VCaP (cell line): Measurements from ENCODE around the gene PCSK4.

Experiments used
- H3K27ac ChIP-seq: fragments of 450-650 bp; 2 replicates; pipeline ENCODE4 v1.5.1; 2017
- CTCF ChIP-seq: fragments of 450-650 bp; conservative IDR thresholded peaks from 2 replicates; pipeline ENCODE4 v1.5.1; 2017; ENCODE audit warnings: mild to moderate bottlenecking, moderate library complexity

The PCSK4 gene

GRCh38 chr19:1492474-1493006, 2.4 kb upstream of the PCSK4 start:
- H3K27ac ChIP-seq: no peak overlapping the region
- TF ChIP-seq CTCF: no peak

- no peak for TF ChIP-seq CTCF
- H3K27ac ChIP-seq: peak overlapping the region; percentile 44; the same call in 1 of the 2 replicates
Measured at GRCh38 chr19:1491849-1492170, 1.7 kb upstream of the PCSK4 start.

- peak within 1 kb of the TSS; percentile 75 for H3K27ac ChIP-seq
- no peak for TF ChIP-seq CTCF
Measured at GRCh38 chr19:1491114-1491848, 1.1 kb upstream of the PCSK4 start, which contains the start of gene REEP6. REEP6 (plus strand) TSS chr19:1491181; CDS start chr19:1491270, 89 bp downstream.

- no peak for TF ChIP-seq CTCF
- H3K27ac ChIP-seq: peak overlapping the region; percentile 75
Measured at GRCh38 chr19:1489463-1490310, 463 bp downstream of the PCSK4 start.

GRCh38 chr19:1488282-1488601, 1.9 kb downstream of the PCSK4 start:
- TF ChIP-seq CTCF: no peak
- H3K27ac ChIP-seq: no peak overlapping the region

- TF ChIP-seq CTCF: no peak
- no peak overlapping the region for H3K27ac ChIP-seq
Measured at GRCh38 chr19:1487576-1488281, 2.4 kb downstream of the PCSK4 start.
